Astrocyte (in vitro differentiated cells and primary cell): ENCODE results near the gene NRP1.

Source experiments
- CTCF ChIP-seq: IDR thresholded peaks from 2 replicates; pipeline ENCODE4 v1.5.1; 2011; ENCODE audit warnings: low read depth, mild to moderate bottlenecking, inconsistent platforms, low read length, moderate library complexity; ENCODE audit not compliant: insufficient read depth
- EZH2 ChIP-seq: IDR thresholded peaks from 2 replicates; pipeline ENCODE4 v1.6.1; 2012; ENCODE audit warnings: mild to moderate bottlenecking, low read length, inconsistent platforms; ENCODE audit not compliant: insufficient read depth

- TF ChIP-seq CTCF (no peak), EZH2 (no peak)
Observed at GRCh38 chr10:33238643-33239042, 95.8 kb downstream of the NRP1 start.
